GM12864 (cell line): ENCODE data around the gene COQ6.
"Not testable (repeated sequence)": the region's sequence is repeated elsewhere in the genome, so short reads cannot be mapped to it uniquely, and the experiment has no call there.

Experiments used
- DNase-seq: peaks from one replicate; pipeline ENCODE4 v3.0.0-alpha.2; 2011; ENCODE audit warnings: low read depth
- H3K4me3 ChIP-seq: 2 replicates; pipeline ENCODE4 v1.5.1; 2011; ENCODE audit warnings: mild to moderate bottlenecking, low read depth, low read length, control low read depth
- TF ChIP-seq, protein P1 (sequence below): IDR thresholded peaks from 2 replicates; pipeline ENCODE4 v1.5.1; 2011; ENCODE audit warnings: low read depth, mild to moderate bottlenecking, moderate library complexity, low read length, control low read depth, inconsistent platforms; ENCODE audit errors: missing control alignments

Gene COQ6

DNA sequence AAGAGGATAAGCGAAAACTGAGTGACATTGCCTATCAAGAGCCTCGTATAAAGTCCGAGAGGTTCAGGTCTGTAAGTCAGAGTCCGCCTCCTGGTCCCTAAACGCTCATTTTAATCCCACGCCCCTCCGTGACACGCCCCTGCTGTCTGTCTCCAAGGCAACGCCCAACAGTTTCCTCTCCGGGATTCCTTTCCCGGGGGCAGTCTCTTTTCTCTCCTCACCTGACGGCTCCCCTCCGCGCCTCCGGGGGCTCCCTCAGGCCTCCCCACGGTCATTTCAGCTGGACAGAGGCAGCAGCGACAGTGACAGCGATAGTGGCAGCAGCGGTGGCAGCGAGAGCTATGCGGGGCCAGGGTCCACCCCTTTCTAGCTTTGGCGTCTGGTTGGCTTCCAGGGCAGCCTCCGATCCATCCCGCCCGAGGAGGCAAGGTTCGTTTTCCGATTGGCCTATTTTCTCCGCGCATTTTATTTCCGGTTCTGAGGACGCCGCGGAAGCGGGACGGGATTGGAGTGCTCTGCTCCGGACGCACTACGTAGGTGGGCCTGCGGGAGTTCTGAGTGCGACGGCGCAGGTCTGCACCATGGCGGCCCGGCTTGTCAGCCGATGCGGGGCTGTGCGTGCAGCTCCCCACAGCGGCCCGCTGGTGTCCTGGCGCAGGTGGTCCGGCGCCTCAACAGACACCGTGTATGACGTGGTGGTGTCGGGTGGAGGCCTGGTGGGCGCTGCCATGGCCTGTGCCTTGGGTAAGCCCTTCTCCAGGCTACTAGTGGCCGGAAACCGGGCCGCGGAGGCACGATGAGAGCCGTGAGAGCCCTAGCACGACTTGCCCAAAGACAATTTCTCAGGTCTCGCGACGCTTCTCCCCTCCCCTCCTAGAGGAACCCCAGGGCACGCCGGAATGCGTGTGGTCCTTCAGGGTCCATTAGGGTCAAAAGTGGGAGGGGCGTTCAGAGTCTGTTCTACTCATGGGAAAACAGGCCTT lies at the start of gene COQ6, which contains the start of gene FAM161B:
TSS of gene COQ6 (plus strand) at position 551 of the 983 bp plus-strand sequence. CDS start at position 582, 31 bp downstream.
TSS of gene FAM161B (minus strand) at position 343 of the 983 bp plus-strand sequence. CDS start at position 275, 68 bp downstream.
- TF ChIP-seq, protein P1, sequence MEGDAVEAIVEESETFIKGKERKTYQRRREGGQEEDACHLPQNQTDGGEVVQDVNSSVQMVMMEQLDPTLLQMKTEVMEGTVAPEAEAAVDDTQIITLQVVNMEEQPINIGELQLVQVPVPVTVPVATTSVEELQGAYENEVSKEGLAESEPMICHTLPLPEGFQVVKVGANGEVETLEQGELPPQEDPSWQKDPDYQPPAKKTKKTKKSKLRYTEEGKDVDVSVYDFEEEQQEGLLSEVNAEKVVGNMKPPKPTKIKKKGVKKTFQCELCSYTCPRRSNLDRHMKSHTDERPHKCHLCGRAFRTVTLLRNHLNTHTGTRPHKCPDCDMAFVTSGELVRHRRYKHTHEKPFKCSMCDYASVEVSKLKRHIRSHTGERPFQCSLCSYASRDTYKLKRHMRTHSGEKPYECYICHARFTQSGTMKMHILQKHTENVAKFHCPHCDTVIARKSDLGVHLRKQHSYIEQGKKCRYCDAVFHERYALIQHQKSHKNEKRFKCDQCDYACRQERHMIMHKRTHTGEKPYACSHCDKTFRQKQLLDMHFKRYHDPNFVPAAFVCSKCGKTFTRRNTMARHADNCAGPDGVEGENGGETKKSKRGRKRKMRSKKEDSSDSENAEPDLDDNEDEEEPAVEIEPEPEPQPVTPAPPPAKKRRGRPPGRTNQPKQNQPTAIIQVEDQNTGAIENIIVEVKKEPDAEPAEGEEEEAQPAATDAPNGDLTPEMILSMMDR = peak; percentile 23
- DNase-seq = peak; percentile 87
- H3K4me3 ChIP-seq = peak within 1 kb of the TSS; percentile 81

- H3K4me3 ChIP-seq = no peak overlapping the region
- no peak for DNase-seq
- TF ChIP-seq, protein P1 = no peak
Measured at GRCh38 chr14:73903028-73903427, 47.1 kb upstream of the COQ6 start.

GRCh38 chr14:73909681-73910080 lies 40.4 kb upstream of the COQ6 start:
- TF ChIP-seq, protein P1 = no peak
- no peak overlapping the region for H3K4me3 ChIP-seq

GRCh38 chr14:73913256-73913655 lies 36.8 kb upstream of the COQ6 start:
- TF ChIP-seq, protein P1 = no peak
- no peak overlapping the region for H3K4me3 ChIP-seq
- DNase-seq = no peak

More at GRCh38 chr14:73909681-73910080, 40.4 kb upstream of the COQ6 start:
- no peak for DNase-seq

- no peak overlapping the region for H3K4me3 ChIP-seq
- TF ChIP-seq, protein P1 = no peak
- DNase-seq = no peak
Measured at GRCh38 chr14:73916324-73916723, 33.8 kb upstream of the COQ6 start.

DNA sequence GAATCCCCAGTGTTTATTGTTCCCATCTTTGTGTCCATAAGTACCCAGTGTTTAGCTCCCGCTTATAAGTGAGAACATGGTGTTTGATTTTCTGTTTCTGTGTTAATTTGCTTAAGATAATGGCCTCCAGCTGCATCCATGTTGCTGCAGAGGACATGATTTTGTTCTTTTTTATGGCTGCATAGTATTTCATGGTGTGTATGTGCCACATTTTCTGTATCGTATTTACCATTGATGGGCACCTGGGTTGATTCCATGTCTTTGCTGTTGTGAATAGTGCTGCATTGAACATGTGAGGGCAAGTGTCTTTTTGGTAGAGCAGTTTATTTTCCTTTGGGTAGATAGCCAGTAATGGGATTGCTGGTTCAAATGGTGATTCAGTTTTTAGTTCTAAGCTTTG lies 30.6 kb upstream of the COQ6 start:
- not testable (repeated sequence) for DNase-seq, H3K4me3 ChIP-seq

GRCh38 chr14:73924337-73924736 lies 25.8 kb upstream of the COQ6 start:
- no peak for DNase-seq
- TF ChIP-seq, protein P1 = no peak
- H3K4me3 ChIP-seq = no peak overlapping the region
